Type B pancreatic cell (in vitro differentiated cells): ENCODE data around the gene MPV17. TPM values are rescaled to one million over a fixed set of nuclear protein-coding genes. Genes with fewer than 3 reads are reported as not detected.
A peak's percentile ranks its signal among the peaks of the same experiment; 100 is the strongest.
"Not testable (repeated sequence)": the region's sequence is repeated elsewhere in the genome, so short reads cannot be mapped to it uniquely, and the experiment has no call there.

Source experiments
- DNase-seq: peaks from one replicate; pipeline ENCODE4 v3.0.0; 2021; ENCODE audit warnings: mixed read lengths; ENCODE audit not compliant: unreplicated experiment; ENCODE audit errors: extremely low spot score
- H3K27ac Mint-ChIP-seq: 2 replicates; pipeline ENCODE4 v1.8.0; 2021; ENCODE audit warnings: mild to moderate bottlenecking, mixed read lengths
- H3K27me3 Mint-ChIP-seq: 2 replicates; pipeline ENCODE4 v1.8.0; 2021; ENCODE audit warnings: mixed read lengths
- H3K36me3 Mint-ChIP-seq: 2 replicates; pipeline ENCODE4 v1.8.0; 2021; ENCODE audit warnings: mixed read lengths
- H3K4me1 Mint-ChIP-seq: one replicate; pipeline ENCODE4 v1.8.0; 2021; ENCODE audit warnings: mixed read lengths; ENCODE audit not compliant: unreplicated experiment
- H3K4me3 Mint-ChIP-seq: 2 replicates; pipeline ENCODE4 v1.8.0; 2021; ENCODE audit warnings: mild to moderate bottlenecking, mixed read lengths
- H3K9me3 Mint-ChIP-seq: 2 replicates; pipeline ENCODE4 v1.8.0; 2021; ENCODE audit warnings: mixed read lengths
- CTCF ChIP-seq: fragments of 200-600 bp; sonication (generic); conservative IDR thresholded peaks from 2 replicates; pipeline ENCODE4 v1.5.0; 2021; ENCODE audit warnings: antibody characterized with exemption, mild to moderate bottlenecking
- total RNA-seq: library from RNA; stranded (reverse); gene quantifications from 2 replicates; pipeline ENCODE4 v1.2.1, GENCODE V29; 2021; ENCODE audit warnings: low replicate concordance

MPV17 gene
- total RNA-seq, 1 donor from 2014 or later = 62.4 TPM

- Mint-ChIP-seq H3K4me3 (no peak overlapping the region), H3K4me1 (no peaks in the 10 kb centered on the region), H3K27me3 (peaks cover 50% of the 10 kb centered on the region), H3K27ac (no peak overlapping the region), H3K9me3 (no peaks in the 10 kb centered on the region), H3K36me3 (peaks cover 9% of the 10 kb centered on the region)
- DNase-seq = no peak
- no peak for TF ChIP-seq CTCF
Measured at GRCh38 chr2:27306573-27307286, 16.2 kb downstream of the MPV17 start.

GRCh38 chr2:27306136-27306535, 16.8 kb downstream of the MPV17 start:
- TF ChIP-seq CTCF = no peak
- Mint-ChIP-seq H3K27me3 (peaks cover 54% of the 10 kb centered on the region), H3K4me3 (no peak overlapping the region), H3K36me3 (peaks cover 9% of the 10 kb centered on the region), H3K4me1 (no peaks in the 10 kb centered on the region), H3K27ac (no peak overlapping the region), H3K9me3 (no peaks in the 10 kb centered on the region)
- no peak for DNase-seq

GRCh38 chr2:27305516-27305915, 17.4 kb downstream of the MPV17 start:
- H3K36me3 Mint-ChIP-seq = peaks cover 8% of the 10 kb centered on the region
- H3K4me3 Mint-ChIP-seq = no peak overlapping the region
- no peak for DNase-seq
- H3K27me3 Mint-ChIP-seq = peaks cover 56% of the 10 kb centered on the region
- H3K27ac Mint-ChIP-seq = no peak overlapping the region
- TF ChIP-seq CTCF = no peak
- no peaks in the 10 kb centered on the region for H3K4me1 Mint-ChIP-seq
- H3K9me3 Mint-ChIP-seq = no peaks in the 10 kb centered on the region

GRCh38 chr2:27304488-27305240, 18.2 kb downstream of the MPV17 start:
- no peak for DNase-seq
- peaks cover 54% of the 10 kb centered on the region for H3K27me3 Mint-ChIP-seq
- TF ChIP-seq CTCF = no peak

GRCh38 chr2:27303093-27304025, 19.5 kb downstream of the MPV17 start:
- DNase-seq = no peak
- no peak overlapping the region for H3K27ac Mint-ChIP-seq
- peak; percentile 97 for TF ChIP-seq CTCF
- H3K27me3 Mint-ChIP-seq = peaks cover 56% of the 10 kb centered on the region
- H3K4me1 Mint-ChIP-seq = no peaks in the 10 kb centered on the region
- peak overlapping the region; percentile 23 for H3K4me3 Mint-ChIP-seq
- H3K36me3 Mint-ChIP-seq = no peaks in the 10 kb centered on the region
- no peaks in the 10 kb centered on the region for H3K9me3 Mint-ChIP-seq

More at GRCh38 chr2:27304488-27305240, 18.2 kb downstream of the MPV17 start:
- Mint-ChIP-seq H3K4me3 (no peak overlapping the region), H3K27ac (no peak overlapping the region), H3K4me1 (no peaks in the 10 kb centered on the region), H3K9me3 (no peaks in the 10 kb centered on the region), H3K36me3 (peaks cover 4% of the 10 kb centered on the region)

- not testable (repeated sequence) for H3K4me3 Mint-ChIP-seq, H3K9me3 Mint-ChIP-seq, H3K27ac Mint-ChIP-seq
Measured at GRCh38 chr2:27300606-27301005, 22.3 kb downstream of the MPV17 start.

More at GRCh38 chr2:27300606-27301005, 22.3 kb downstream of the MPV17 start:
- H3K4me1 Mint-ChIP-seq, DNase-seq, H3K36me3 Mint-ChIP-seq: not testable (repeated sequence)
- peaks cover 48% of the 10 kb centered on the region for H3K27me3 Mint-ChIP-seq
